GM12801 (cell line): ENCODE data around the gene DHDH.

Experiments
- CTCF ChIP-seq: IDR thresholded peaks from one replicate; pipeline ENCODE4 v1.5.1; 2011; ENCODE audit warnings: control low read depth; ENCODE audit not compliant: insufficient read length; ENCODE audit errors: extremely low read depth

Gene DHDH

GRCh38 chr19:48899781-48900476 is 33.6 kb upstream of the DHDH start, which contains the start of gene NUCB1:
NUCB1 (plus strand) TSS chr19:48900312; CDS start chr19:48900797, 485 bp downstream.
- TF ChIP-seq CTCF = no peak

GRCh38 chr19:48900477-48901406 is 32.8 kb upstream of the DHDH start:
- no peak for TF ChIP-seq CTCF

- TF ChIP-seq CTCF = no peak
Measured at GRCh38 chr19:48905664-48906063, 27.8 kb upstream of the DHDH start.

- TF ChIP-seq CTCF = no peak
Measured at GRCh38 chr19:48906324-48906723, 27.2 kb upstream of the DHDH start.

- no peak for TF ChIP-seq CTCF
Measured at GRCh38 chr19:48907671-48908070, 25.8 kb upstream of the DHDH start.

GRCh38 chr19:48910803-48911202 is 22.7 kb upstream of the DHDH start:
- TF ChIP-seq CTCF = no peak

GRCh38 chr19:48913114-48913889 is 20.2 kb upstream of the DHDH start:
- no peak for TF ChIP-seq CTCF
